ENCODE measurements around the gene MYH7. TPM values are rescaled to one million over a fixed set of nuclear protein-coding genes. Genes with fewer than 3 reads are reported as not detected.

The MYH7 gene
- polyA plus RNA-seq, 1 donor from 2014 or later, result 0.12 TPM

- H3K4me2 ChIP-seq (ENCODE audit: low read length), result peak overlapping the region; percentile 56
- H3K27me3 ChIP-seq (ENCODE audit: insufficient read depth, low read depth, low read length), result no peaks in the 10 kb centered on the region
- peak overlapping the region; percentile 57 for H3K4me3 ChIP-seq (ENCODE audit: low read length)
- no peaks in the 10 kb centered on the region for H3F3A ChIP-seq (ENCODE audit: insufficient read depth, low read length, poor library complexity, severe bottlenecking)
- H3K79me2 ChIP-seq (replicated peaks; ENCODE audit: insufficient read depth, low read length), result no peaks in the 10 kb centered on the region
- TF ChIP-seq TAF1 (IDR thresholded peaks at IDR 0.05; ENCODE audit: low read depth), result peak; percentile 22
- no peak for TF ChIP-seq EP300 (conservative IDR thresholded peaks at IDR 0.05; ENCODE audit: poor library complexity, severe bottlenecking)
- peak; percentile 7 for TF ChIP-seq REST (IDR thresholded peaks at IDR 0.05; ENCODE audit: borderline replicate concordance)
- peaks cover 12% of the 10 kb centered on the region for H3K36me3 ChIP-seq (ENCODE audit: insufficient read depth, low read length)
- no peaks in the 10 kb centered on the region for H3K9me3 ChIP-seq (ENCODE audit: low read length)
- peak overlapping the region; percentile 14 for H2AFZ ChIP-seq (ENCODE audit: low read depth, low read length)
- no peaks in the 10 kb centered on the region for H4K20me1 ChIP-seq (ENCODE audit: insufficient read depth)
- no peaks in the 10 kb centered on the region for H3K9me2 ChIP-seq (ENCODE audit: insufficient read depth, low read length)
- H3K27ac ChIP-seq (ENCODE audit: low read length), result peak overlapping the region; percentile 96
- H3K9ac ChIP-seq (ENCODE audit: low read length), result peak overlapping the region; percentile 72
Measured at GRCh38 chr14:23481362-23481970, 46.0 kb upstream of the MYH7 start.

GRCh38 chr14:23478109-23478759 lies 42.8 kb upstream of the MYH7 start:
- Histone ChIP-seq H3K4me2 (ENCODE audit: low read length) (no peak overlapping the region), H3K27ac (ENCODE audit: low read length) (no peak overlapping the region), H3K9me2 (ENCODE audit: insufficient read depth, low read length) (no peaks in the 10 kb centered on the region), H3K4me3 (ENCODE audit: low read length) (no peak overlapping the region), H3K79me2 (replicated peaks; ENCODE audit: insufficient read depth, low read length) (no peaks in the 10 kb centered on the region), H3K27me3 (ENCODE audit: insufficient read depth, low read depth, low read length) (no peaks in the 10 kb centered on the region), H3K9me3 (ENCODE audit: low read length) (no peaks in the 10 kb centered on the region), H2AFZ (ENCODE audit: low read depth, low read length) (no peak overlapping the region), H3F3A (ENCODE audit: insufficient read depth, low read length, poor library complexity, severe bottlenecking) (no peaks in the 10 kb centered on the region), H4K20me1 (ENCODE audit: insufficient read depth) (no peaks in the 10 kb centered on the region), H3K36me3 (ENCODE audit: insufficient read depth, low read length) (peaks cover 22% of the 10 kb centered on the region), H3K9ac (ENCODE audit: low read length) (no peak overlapping the region)
- TF ChIP-seq CTCF (IDR thresholded peaks at IDR 0.05; ENCODE audit: poor library complexity, severe bottlenecking) (peak; percentile 92), EP300 (conservative IDR thresholded peaks at IDR 0.05; ENCODE audit: poor library complexity, severe bottlenecking) (no peak), SMC3 (conservative IDR thresholded peaks at IDR 0.05; ENCODE audit: poor library complexity) (peak; percentile 99), TAF1 (IDR thresholded peaks at IDR 0.05; ENCODE audit: low read depth) (no peak), RAD21 (conservative IDR thresholded peaks at IDR 0.05) (peak; percentile 96)

- Histone ChIP-seq H3K27me3 (ENCODE audit: insufficient read depth, low read depth, low read length) (no peaks in the 10 kb centered on the region), H3K79me2 (replicated peaks; ENCODE audit: insufficient read depth, low read length) (peaks cover 18% of the 10 kb centered on the region), H4K20me1 (ENCODE audit: insufficient read depth) (no peaks in the 10 kb centered on the region), H3K9ac (ENCODE audit: low read length) (no peak overlapping the region), H3K27ac (ENCODE audit: low read length) (no peak overlapping the region), H3K9me3 (ENCODE audit: low read length) (no peaks in the 10 kb centered on the region), H3K9me2 (ENCODE audit: insufficient read depth, low read length) (no peaks in the 10 kb centered on the region), H3K4me3 (ENCODE audit: low read length) (peak overlapping the region; percentile 69), H3K36me3 (ENCODE audit: insufficient read depth, low read length) (peaks cover 8% of the 10 kb centered on the region), H2AFZ (ENCODE audit: low read depth, low read length) (no peak overlapping the region), H3K4me2 (ENCODE audit: low read length) (no peak overlapping the region), H3F3A (ENCODE audit: insufficient read depth, low read length, poor library complexity, severe bottlenecking) (peaks cover 5% of the 10 kb centered on the region)
- no peak for TF ChIP-seq MXI1 (conservative IDR thresholded peaks at IDR 0.05; ENCODE audit: poor library complexity, severe bottlenecking)
- TF ChIP-seq EP300 (conservative IDR thresholded peaks at IDR 0.05; ENCODE audit: poor library complexity, severe bottlenecking), result no peak
- TF ChIP-seq EZH2 (IDR thresholded peaks at IDR 0.05; ENCODE audit: borderline replicate concordance, insufficient read depth, low read length, poor library complexity, severe bottlenecking), result no peak
- TF ChIP-seq CTCF (IDR thresholded peaks at IDR 0.05; ENCODE audit: poor library complexity, severe bottlenecking), result no peak
- TF ChIP-seq TAF1 (IDR thresholded peaks at IDR 0.05; ENCODE audit: low read depth), result no peak
- no peak for TF ChIP-seq RAD21 (conservative IDR thresholded peaks at IDR 0.05)
- TF ChIP-seq SMC3 (conservative IDR thresholded peaks at IDR 0.05; ENCODE audit: poor library complexity), result no peak
- no peak for TF ChIP-seq REST (IDR thresholded peaks at IDR 0.05; ENCODE audit: borderline replicate concordance)
Measured at GRCh38 chr14:23470947-23471346, 35.5 kb upstream of the MYH7 start.

Data from neural cell (in vitro differentiated cells).